ENCODE measurements around the gene SPEF2. TPM values are rescaled to one million over a fixed set of nuclear protein-coding genes. Genes with fewer than 3 reads are reported as not detected.

Gene SPEF2
- total RNA-seq, 1 donor from 2014 or later = 15.1 TPM

DNA sequence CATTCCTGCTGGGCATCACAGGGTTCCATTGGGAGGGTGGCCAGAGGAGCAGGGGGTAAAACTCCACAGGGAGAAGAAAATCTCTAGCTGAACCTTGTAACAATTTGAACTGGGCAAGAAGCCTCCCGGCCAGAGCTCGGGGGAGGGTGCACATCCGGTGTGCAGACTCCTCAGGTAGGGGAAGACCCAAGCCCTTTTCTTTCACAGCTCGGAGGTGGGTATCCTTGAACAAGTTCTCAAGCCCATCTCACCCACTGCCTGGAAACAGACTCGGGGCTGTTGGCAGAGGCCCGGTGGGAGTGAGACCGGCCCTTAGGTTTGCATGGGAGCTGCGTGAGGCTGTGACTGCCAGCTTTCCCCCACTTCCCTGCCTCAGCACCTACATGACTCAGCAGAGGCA is 127.5 kb downstream of the SPEF2 start:
- Mint-ChIP-seq H3K27me3 (no peaks in the 10 kb centered on the region), H3K4me1 (ENCODE audit: unreplicated experiment) (no peaks in the 10 kb centered on the region), H3K4me3 (no peak overlapping the region), H3K27ac (no peak overlapping the region), H3K9me3 (no peaks in the 10 kb centered on the region), H3K36me3 (no peaks in the 10 kb centered on the region)
- TF ChIP-seq, protein P1, sequence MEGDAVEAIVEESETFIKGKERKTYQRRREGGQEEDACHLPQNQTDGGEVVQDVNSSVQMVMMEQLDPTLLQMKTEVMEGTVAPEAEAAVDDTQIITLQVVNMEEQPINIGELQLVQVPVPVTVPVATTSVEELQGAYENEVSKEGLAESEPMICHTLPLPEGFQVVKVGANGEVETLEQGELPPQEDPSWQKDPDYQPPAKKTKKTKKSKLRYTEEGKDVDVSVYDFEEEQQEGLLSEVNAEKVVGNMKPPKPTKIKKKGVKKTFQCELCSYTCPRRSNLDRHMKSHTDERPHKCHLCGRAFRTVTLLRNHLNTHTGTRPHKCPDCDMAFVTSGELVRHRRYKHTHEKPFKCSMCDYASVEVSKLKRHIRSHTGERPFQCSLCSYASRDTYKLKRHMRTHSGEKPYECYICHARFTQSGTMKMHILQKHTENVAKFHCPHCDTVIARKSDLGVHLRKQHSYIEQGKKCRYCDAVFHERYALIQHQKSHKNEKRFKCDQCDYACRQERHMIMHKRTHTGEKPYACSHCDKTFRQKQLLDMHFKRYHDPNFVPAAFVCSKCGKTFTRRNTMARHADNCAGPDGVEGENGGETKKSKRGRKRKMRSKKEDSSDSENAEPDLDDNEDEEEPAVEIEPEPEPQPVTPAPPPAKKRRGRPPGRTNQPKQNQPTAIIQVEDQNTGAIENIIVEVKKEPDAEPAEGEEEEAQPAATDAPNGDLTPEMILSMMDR (conservative IDR thresholded peaks at IDR 0.05) = no peak
- DNase-seq (ENCODE audit: extremely low spot score, unreplicated experiment) = no peak

DNA sequence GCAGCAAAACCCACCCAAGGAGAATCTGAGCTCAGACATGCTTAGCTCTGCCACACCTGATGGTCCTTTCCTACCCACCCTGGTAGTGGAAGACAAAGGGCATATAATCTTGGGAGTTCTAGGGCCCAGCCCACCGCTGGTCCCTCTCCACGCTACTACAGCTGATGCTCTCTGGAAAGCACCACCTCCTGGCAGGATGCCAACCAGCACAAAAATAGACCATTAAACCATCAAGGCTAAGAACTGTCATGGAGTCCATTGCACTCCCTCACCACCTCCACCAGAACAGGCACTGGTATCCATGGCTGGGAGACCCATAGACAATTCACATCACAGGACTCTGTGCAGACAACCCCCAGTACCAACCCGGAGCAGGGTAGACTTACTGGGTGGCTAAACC is 128.0 kb downstream of the SPEF2 start:
- TF ChIP-seq, protein P1 (conservative IDR thresholded peaks at IDR 0.05) = no peak
- H3K27ac Mint-ChIP-seq = no peak overlapping the region
- no peaks in the 10 kb centered on the region for H3K4me1 Mint-ChIP-seq (ENCODE audit: unreplicated experiment)
- no peaks in the 10 kb centered on the region for H3K9me3 Mint-ChIP-seq
- no peak overlapping the region for H3K4me3 Mint-ChIP-seq
- H3K36me3 Mint-ChIP-seq = no peaks in the 10 kb centered on the region
- no peak for DNase-seq (ENCODE audit: extremely low spot score, unreplicated experiment)
- H3K27me3 Mint-ChIP-seq = no peaks in the 10 kb centered on the region

DNA sequence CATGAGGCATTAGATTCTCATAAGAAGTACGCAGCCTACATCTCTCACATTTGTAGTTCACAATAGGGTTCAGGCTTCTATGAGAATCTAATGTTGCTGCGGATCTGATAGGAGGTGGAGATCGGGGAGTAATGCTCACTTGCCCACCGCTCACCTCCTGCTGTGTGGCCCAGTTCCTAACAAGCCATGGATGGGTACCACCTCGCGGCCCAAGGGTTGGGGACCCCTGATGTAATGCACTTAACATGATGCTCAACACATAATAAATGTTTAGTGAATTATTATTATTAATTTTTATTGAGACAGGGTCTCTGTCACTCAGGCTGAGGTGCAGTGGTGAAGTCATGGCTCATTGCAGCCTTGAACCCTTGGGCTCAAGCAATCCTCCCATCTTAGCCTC is 134.3 kb downstream of the SPEF2 start:
- no peak overlapping the region for H3K4me3 Mint-ChIP-seq
- H3K4me1 Mint-ChIP-seq (ENCODE audit: unreplicated experiment) = no peaks in the 10 kb centered on the region
- H3K27ac Mint-ChIP-seq = no peak overlapping the region
- TF ChIP-seq, protein P1 (conservative IDR thresholded peaks at IDR 0.05) = no peak
- no peaks in the 10 kb centered on the region for H3K36me3 Mint-ChIP-seq
- H3K9me3 Mint-ChIP-seq = no peaks in the 10 kb centered on the region
- no peak for DNase-seq (ENCODE audit: extremely low spot score, unreplicated experiment)
- no peaks in the 10 kb centered on the region for H3K27me3 Mint-ChIP-seq

DNA sequence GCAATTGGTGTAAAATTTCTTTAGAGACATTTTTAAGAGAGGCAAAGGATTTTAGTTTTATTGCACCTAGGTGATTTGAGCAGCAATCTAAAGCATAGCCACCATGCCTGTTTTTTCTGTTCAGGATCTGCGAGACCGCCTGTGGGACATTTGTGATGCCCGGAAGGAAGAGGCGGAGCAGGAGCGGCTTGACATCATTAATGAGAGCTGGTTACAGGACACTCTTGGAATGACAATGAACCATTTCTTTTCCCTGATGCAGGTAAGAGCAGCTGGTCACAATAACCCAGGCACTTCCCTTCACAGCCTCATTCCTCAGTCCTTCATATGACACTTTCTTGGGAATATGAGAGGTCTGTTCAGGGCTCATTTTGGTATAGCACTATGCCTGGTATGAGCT is 135.8 kb downstream of the SPEF2 start:
- TF ChIP-seq, protein P1 (conservative IDR thresholded peaks at IDR 0.05) = no peak
- Mint-ChIP-seq H3K4me1 (ENCODE audit: unreplicated experiment) (no peaks in the 10 kb centered on the region), H3K9me3 (no peaks in the 10 kb centered on the region), H3K36me3 (no peaks in the 10 kb centered on the region), H3K27me3 (no peaks in the 10 kb centered on the region), H3K4me3 (no peak overlapping the region), H3K27ac (no peak overlapping the region)
- no peak for DNase-seq (ENCODE audit: extremely low spot score, unreplicated experiment)

DNA sequence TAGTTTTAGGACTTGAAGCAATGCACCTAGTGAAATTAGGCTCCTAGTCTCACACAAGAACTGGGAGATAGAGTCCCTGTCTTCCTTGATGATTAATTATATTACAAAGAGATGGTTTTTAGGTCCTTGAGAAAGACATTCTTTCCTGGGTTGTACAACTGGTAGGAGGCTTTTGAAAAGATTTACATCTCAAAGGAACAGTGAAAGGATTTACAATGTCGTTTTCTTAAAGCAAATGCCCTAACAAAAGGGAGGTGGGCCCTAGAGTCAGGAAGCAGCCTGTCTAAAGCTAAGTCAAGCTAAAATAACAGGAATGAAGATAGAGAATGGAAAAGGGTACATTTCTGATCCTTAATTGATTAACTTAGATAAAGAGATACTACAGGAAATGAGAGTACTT is 136.8 kb downstream of the SPEF2 start:
- Mint-ChIP-seq H3K27me3 (no peaks in the 10 kb centered on the region), H3K27ac (no peak overlapping the region), H3K4me1 (ENCODE audit: unreplicated experiment) (no peaks in the 10 kb centered on the region), H3K9me3 (no peaks in the 10 kb centered on the region), H3K36me3 (no peaks in the 10 kb centered on the region), H3K4me3 (no peak overlapping the region)
- TF ChIP-seq, protein P1 (conservative IDR thresholded peaks at IDR 0.05) = no peak
- no peak for DNase-seq (ENCODE audit: extremely low spot score, unreplicated experiment)

DNA sequence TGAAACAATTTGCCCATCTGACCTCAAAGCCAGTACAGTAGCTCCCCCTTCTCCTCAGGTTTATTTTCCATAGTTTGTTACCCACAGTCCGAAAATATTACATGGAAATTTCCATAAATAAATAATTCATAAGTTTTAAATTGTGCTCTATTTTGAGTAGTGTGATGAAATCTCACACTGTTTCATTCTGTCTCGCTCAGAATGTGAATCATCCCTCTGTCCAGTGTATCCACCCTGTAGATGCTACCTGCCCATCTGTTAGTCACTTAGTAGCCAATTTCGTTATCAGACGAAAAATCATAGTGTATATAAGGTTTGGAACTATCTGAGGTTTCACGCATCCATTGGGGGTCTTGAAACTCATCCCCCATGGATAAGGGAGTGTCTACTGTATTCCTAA is 138.3 kb downstream of the SPEF2 start:
- Mint-ChIP-seq H3K27ac (no peak overlapping the region), H3K4me3 (no peak overlapping the region), H3K4me1 (ENCODE audit: unreplicated experiment) (no peaks in the 10 kb centered on the region), H3K27me3 (no peaks in the 10 kb centered on the region), H3K9me3 (no peaks in the 10 kb centered on the region), H3K36me3 (no peaks in the 10 kb centered on the region)
- no peak for DNase-seq (ENCODE audit: extremely low spot score, unreplicated experiment)
- TF ChIP-seq, protein P1 (conservative IDR thresholded peaks at IDR 0.05) = no peak

Measured in type B pancreatic cell (in vitro differentiated cells).